Left renal pelvis (tissue), 4 donors: ENCODE measurements around the gene KLHDC8B. TPM values are rescaled to one million over a fixed set of nuclear protein-coding genes. Genes with fewer than 3 reads are reported as not detected.
"Not testable (repeated sequence)": the region's sequence is repeated elsewhere in the genome, so short reads cannot be mapped to it uniquely, and the experiment has no call there.

Experiments
- DNase-seq, 4 donors: peaks; one replicate each; pipeline ENCODE4 v3.0.0-alpha.2; 2013; ENCODE audit warnings: low read depth in 4 of 4, low spot score in 3 of 4
- polyA plus RNA-seq, 4 donors: library from polyadenylated mRNA; unstranded; fragments of 120-200 nt; gene quantifications; one replicate each; pipeline ENCODE4 v1.2.1, GENCODE V29; 2013; ENCODE audit not compliant: insufficient read length in 4 of 4

Gene KLHDC8B
- polyA plus RNA-seq, 4 donors = 35.0 to 51.3 (median 40.9) TPM

DNA sequence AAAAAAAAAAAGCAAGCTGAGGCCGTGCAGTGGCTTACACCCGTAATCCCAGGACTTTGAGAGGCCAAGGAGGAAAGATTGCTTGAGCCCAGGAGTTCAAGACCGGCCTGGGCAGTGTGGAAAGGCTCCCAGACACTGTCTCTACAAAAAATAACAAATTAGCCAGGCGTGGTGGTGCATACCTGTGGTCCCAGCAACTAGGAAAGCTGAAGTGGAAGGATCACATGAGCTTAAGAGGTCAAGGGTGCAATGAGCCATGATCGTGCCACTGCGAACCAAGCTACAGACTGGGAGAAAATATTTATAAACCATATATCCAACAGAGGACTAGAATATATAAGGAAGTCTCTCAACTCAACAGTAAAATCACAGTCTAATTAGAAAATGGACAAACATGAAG, 10.0 kb downstream of the KLHDC8B start:
- DNase-seq = no peak

DNA sequence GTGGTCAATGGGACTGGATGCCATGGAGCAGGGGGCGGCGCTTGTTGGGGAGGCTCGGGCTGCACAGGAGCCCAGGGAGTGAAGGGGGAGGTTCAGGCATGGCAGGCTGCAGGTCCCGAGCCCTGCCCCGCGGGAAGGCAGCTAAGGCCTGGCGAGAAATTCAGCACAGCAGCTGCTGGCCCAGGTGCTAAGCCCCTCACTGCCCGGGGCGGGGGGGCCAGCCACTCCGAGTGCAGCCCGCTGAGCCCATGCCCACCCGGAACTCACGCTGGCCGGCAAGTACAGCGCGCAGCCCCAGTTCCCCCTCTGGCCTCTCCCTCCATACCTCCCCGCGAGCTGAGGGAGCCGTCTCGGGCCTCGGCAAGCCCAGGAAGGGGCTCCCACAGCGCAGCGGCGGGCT, 11.3 kb downstream of the KLHDC8B start:
- DNase-seq = no peak

DNA sequence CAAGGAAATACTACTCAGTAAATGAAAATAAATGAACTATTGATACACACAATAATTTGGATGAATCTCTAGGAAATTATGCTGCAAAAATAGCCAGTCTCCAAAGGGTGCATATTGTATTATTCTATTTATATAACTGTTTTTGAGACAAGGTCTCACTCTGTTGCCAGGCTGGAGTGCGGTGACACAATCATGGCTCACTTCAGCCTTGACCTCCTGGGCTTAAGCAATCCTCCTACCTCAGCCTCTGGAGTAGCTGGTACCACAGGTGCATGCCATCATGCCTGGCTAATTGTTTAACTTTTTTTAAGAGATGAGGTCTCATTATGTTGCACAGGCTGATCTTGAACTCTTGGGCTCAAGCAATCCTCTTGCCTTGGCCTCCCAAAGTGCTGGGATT, 12.5 kb downstream of the KLHDC8B start:
- DNase-seq = no peak

DNA sequence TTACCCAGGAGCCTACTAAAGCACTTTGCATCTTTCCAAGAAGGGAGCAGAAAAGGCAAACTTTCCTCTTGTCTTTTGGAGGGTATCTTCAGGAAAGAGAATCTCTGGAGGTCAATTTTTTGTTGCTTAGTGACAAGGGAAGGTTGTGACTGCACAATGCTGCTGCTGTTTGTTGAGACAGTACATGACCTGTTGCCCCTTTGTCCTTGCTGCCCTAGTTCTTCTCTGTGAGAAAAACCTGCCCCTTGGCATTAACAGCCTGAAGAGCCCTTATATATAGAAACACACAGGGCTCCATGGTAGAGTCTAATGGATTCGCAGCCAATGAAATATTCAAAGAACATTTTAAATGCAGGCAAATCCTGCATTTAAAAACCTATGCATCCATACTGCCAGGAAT, 20.3 kb downstream of the KLHDC8B start:
- DNase-seq = no peak

DNA sequence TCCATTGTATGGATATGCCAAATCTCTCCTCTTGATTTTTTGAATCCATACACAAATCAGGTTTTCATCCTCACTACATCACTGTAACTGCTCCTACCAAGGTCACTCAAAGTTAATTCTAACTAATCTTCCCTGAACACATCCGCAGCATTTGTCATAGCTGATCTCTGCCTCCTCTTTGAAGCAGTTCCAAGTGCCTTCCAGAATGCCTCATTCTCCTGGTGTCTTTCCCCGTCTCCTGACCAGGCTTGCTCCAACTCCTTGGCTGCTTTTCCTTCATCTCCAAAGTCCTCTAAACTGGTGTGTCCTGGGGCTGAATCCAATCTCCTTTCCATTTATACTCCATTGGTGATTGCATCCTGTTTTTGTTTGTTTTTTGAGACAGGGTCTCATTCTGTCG, 26.8 kb downstream of the KLHDC8B start:
- no peak for DNase-seq

DNA sequence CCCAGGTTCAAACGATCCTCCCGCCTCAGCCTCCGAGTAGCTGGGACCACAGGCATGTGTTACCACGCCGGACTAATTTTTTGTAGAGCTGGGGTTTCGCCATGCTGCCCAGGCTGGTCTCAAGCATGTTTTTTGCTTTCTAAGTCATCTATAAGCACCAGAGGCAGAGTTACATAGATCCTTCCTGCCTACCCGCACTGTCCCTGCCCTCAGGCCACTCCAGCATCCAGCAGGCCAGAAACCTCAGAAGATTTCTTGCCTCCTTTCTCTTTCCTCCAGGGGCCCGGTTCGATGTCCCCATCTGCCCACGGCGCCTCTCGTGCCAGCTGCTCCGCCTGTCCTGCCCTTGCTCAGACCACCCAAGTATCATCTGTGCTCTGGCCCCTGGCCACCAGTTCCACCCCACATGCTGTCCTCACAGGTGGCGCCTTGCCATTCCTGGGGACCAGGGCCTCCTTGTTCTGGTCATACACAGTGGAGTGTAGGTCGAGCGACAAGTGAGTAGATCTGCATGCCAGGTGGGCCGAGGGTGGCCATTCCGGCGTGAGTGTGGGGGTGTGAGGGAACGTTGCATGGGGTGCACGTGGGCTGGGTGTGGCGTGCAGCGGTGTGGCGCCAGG, 27.3 kb downstream of the KLHDC8B start:
- no peak for DNase-seq

DNA sequence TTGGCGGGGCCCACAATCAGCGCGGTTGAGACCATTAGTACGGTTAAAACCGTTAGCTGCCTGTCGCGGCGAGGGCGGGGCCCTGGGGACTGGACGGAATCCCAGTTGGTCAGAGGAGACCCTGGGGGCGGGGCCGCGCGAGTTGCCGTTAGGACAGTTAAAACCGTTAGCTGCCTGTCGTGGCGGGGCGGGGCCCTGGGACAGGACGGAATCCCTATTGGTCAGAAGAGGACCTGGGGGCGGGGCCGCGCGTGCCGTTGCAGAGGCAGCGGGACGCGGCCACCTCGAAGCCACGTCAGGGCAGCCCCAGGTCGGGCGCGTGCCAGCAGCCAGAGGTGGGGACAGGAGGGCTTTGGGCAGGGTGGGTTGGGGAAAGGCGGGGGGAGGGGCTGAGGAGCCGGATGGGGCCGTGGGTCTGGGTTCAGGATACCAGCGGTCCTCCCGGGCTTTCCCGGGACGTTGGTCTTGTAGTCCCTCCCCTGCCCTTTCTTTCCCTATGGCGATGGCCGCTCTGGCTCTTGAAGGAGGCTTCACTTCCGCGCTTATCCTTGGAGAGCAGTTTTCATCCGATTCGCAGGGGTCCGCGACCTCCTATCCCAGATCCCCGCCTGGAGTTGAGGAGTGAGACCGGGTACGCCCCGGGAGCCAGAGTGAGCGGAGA, 28.0 kb downstream of the KLHDC8B start:
- peak; percentile 42 to 66 (median 56) for DNase-seq

DNA sequence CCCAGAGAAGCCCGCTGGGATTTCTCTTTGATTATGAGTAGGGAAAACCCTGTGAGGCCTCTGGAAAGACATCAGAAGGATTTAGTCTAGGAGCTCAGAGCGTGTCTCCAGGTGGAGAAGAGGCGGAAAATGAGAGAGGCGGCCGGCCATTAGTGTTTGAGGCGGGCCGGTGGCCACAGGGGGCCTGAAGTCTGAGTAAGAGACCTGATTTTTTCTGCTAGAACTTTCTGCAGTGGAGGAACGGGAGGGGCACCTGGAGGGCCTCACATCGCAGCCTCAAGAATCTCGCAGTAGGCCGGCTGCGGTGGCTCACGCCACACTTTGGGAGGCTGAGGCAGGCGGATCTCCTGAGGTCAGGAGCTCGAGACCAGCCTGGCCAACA, 28.5 kb downstream of the KLHDC8B start:
- DNase-seq = no peak

DNA sequence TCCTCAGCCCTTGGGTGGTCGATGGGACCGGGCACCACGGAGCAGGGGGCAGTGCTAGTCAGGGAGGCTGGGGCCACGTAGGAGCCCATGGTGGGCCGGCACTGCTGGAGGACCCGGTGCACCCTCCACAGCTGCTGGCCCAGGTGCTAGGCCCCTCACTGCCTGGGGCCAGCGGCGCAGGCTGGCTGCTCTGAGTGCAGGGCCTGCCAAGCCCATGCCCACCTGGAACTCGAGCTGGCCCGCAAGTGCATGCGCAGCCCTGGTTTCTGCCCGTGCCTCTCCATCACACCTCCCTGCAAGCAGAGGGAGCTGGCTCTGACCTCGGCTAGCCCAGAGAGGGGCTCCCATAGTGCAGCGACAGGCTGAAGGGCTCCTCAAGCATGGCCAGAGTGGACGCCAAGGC, 42.1 kb downstream of the KLHDC8B start:
- no peak for DNase-seq

DNA sequence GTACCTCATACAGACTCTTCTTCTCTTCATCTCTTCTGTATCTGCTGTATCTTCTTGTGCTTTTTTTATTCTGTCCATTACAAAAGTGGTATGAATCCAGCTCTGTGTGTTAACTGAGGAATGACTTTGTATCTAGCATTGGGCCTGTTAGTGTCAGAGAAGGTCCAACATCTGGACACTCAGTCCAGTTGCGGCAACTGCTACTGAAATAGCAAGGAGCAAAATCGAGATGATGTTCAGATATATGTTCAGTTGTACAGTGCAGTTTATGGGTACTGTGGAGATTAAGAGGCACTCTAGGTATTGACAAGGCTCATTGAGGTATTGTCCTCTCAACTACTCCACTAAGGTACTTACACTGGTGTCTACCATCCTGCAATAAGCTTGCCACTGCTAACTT, 42.6 kb downstream of the KLHDC8B start:
- DNase-seq = no peak

DNA sequence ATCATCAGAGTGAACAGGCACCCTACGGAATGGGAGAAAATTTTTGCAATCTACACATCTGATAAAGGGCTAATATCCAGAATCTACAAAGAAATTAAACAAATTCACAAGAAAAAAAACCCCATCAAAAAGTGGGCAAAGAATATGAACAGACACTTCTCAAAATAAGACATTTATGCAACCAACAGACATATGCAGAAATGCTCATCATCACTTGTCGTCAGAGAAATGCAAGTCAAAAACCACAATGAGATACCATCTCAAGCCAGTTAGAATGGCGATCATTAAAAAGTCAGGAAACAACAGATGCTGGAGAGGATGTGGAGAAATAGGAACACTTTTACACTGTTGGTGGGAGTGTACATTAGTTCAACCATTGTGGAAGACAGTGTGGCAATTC, 45.3 kb downstream of the KLHDC8B start:
- DNase-seq = not testable (repeated sequence)

DNA sequence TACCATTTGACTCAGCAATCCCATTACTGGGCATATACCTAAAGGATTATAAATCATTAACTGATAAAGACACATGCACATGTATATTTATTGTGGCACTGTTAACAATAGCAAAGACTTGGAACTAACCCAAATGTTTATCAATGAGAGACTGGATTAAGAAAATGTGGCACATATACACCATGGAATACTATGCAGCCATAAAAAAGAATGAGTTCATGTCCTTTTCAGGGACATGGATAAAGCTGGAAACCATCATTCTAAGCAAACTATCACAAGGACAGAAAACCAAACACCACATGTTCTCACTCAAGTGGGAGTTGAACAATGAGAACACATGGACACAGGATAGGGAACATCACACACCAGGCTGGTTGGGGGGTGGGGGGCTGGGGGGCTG, 45.7 kb downstream of the KLHDC8B start:
- DNase-seq = not testable (repeated sequence)

DNA sequence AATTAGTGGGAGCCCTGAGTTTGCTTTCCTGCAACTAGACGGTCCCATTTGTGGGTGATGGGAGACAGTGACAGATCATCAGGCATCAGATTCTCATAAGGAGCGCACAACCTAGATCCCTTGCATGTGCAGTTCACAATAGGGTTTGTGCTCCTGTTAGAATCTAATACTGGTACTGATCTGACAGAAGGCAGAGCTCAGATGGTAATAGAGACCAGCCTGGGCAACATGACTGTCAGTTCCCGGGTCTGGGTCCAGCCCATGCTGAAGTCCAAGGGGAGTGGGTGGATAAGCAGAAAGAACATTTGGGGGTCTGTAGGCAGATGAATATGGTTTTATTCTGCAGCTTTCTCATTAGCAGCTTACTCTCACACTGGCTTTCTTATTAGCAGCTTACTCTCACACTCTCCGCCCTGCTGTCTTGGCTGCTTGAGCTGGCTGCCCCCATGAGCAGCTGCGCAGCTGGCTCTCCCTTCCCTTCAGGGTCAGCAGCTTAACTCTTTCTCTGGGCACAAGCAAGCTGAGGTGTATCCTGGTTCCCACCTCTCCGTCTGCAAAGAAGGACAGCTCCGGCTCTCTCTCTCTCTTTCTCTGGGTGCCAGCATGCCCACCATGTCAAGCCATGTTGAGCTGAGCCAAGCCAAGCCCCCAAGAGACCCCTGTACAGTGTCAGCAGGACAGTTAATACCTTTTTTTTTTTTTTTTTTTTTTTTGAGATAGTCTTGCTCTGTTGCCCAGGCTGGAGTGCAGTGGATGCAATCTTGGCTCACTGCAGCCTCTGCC, 46.5 kb downstream of the KLHDC8B start:
- DNase-seq = no peak

DNA sequence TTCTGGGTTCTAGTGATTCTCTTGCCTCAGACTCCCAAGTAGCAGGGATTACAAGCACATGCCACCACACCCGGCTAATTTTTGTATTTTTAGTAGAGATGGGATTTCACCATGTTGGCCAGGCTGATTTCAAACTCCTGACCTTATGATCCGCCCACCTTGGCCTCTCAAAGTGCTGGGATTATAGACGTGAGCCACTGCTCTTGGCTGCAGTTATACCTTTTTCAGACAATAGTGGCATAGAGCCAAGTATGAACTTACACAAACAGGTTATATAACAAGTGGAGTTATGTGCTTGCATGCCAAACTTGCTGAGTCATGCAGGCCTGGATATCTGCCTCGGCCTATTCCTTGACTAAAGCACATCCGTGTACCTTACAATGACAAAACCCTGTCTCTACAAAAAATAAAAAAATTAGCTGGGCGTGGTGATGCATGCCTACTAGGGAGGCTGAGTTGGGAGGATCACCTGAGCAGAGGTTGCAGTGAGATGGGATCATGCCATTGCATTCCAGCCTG, 47.1 kb downstream of the KLHDC8B start:
- DNase-seq = not testable (repeated sequence)

DNA sequence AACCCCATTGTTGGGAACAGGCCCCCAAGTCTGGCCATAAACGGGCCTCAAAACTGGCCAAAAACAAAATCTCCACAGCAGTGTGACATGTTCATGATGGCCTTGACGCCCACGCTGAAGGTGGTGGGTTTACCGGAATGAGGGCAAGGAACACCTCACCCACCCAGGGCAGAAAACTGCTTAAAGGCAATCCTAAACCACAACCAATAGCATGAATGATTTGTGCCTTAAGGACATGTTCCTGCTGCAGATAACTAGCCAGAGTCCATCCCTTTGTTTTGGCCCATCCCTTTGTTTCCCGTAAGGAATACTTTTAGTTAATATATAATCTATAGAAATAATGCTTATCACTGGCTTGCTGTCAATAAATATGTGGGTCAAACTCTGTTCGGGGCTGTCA, 47.7 kb downstream of the KLHDC8B start:
- DNase-seq = no peak

DNA sequence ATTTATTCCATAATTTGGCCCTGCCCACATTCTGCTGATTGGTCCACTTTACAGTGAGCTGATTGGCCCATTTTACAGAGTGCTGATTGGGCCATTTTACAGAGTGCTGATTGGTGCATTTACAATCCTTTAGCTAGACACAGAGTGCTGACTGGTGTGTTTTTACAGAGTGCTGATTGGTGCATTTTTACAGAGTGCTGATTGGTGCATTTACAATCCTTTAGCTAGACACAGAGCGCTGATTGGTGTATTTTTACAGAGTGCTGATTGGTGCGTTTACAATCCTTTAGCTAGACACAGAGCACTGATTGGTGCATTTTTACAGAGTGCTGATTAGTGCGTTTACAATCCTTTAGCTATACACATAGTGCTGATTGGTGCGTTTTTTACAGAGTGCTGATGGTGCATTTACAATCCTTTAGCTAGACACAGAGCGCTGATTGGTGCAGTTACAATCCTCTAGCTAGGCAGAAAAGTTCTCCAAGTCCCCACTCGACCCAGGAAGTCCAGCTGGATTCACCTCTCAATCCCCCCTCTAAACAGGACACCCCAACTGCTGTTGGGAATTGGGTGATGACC, 49.7 kb downstream of the KLHDC8B start:
- not testable (repeated sequence) for DNase-seq

DNA sequence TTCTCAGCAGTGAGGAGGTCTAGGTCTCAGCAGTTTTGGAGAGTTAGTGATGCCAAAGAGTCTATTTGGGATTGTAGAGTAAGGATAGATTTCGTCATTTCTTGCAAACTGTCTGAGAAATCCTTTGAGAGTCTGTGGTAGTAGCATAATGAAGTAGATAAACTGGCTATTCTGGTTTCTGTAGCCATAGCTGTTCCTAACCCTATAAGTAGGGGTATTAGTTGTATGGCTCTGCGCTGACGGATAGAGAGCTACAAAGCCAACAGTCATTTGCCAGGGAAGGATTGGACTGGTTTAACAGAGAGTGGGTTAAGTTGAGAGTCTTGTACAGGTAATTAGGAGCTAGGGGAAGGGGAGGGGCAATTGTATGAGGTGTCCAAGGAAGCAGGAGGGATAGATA, 50.6 kb downstream of the KLHDC8B start:
- no peak for DNase-seq
